SK-N-MC (cell line): ENCODE data around the gene GOLT1A.

ENCODE experiments used
- EZH2 ChIP-seq: fragments of 200-600 bp; sonication (generic); IDR thresholded peaks from one replicate; pipeline ENCODE4 v1.6.1; 2017; ENCODE audit warnings: antibody characterized with exemption
- FOXP2 ChIP-seq: optimal IDR thresholded peaks from 2 replicates; pipeline ENCODE3; 2011; ENCODE audit warnings: mild to moderate bottlenecking, moderate library complexity; ENCODE audit not compliant: insufficient read depth; ENCODE audit errors: extremely low read length, control extremely low read depth
- POLR2AphosphoS5 ChIP-seq: IDR thresholded peaks from 2 replicates; pipeline ENCODE4 v1.6.1; 2012; ENCODE audit warnings: mild to moderate bottlenecking, low read depth, low read length, borderline replicate concordance

DNA sequence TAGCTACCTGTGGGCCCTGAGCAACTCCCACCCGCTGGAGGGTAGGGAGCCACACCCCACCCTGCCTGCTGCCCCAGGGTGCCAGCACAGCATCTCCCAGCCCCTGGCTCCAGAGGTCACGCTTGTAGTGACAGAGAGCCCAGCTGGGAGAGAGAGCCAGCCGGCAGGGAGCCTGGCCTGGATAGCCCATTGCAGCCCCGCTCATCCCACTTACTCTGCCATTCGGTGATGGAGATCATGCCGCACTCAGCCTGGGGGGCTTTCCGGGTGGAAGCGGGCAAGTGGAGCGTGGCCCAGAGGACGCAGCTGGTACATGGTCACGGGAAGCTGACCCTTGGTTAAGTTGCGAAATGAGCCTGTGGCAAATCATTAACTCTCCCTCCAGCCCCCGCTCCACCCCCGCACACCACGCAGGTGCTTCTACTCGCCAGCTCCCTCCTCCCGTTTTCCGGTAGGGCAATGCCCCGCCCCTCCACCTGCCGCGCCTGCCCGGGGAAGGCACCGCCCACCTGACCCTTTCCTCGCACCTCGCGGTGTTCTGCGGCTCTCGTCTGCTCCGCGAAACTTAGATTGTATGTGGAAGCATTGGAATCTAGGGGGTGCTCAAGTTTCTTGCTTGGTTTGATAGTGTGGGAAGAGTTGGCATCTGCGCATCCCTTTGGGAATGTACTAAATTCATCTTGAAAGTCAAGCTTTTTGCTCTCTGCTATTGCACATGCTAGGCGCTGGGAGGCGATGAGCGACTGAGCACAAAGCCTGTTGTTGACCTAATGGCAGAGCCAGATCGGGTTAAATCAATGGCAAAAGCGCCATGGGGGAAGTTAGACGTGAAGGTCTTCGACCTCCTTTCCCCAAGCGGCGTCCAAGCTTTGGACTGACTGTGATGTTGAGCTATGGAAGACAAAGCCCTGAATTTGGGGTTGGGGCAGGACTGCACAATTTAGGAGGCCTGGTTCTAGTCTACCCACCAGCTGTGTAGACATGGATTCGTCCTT is at the start of gene GOLT1A:
- TF ChIP-seq POLR2AphosphoS5 = no peak
- no peak for TF ChIP-seq EZH2
- TF ChIP-seq FOXP2 = no peak
